Gastroesophageal sphincter (tissue), 3 donors: Measurements from ENCODE around the gene ARHGAP42.

Experiments
- CTCF ChIP-seq, 4 experiments: fragments of 200-600 bp in 2 of 4; fragments of 450-650 bp in 2 of 4; sonication (generic) in 1 of 4; IDR thresholded peaks; one replicate each; pipeline ENCODE4 v1.5.1; 2017 to 2019; ENCODE audit warnings: antibody characterized with exemption in 4 of 4, mild to moderate bottlenecking in 2 of 4, moderate library complexity in 2 of 4
- EP300 ChIP-seq: sonication (generic); formaldehyde crosslinking; IDR thresholded peaks from one replicate; pipeline ENCODE4 v1.6.1; 2017; ENCODE audit warnings: antibody characterized with exemption, mild to moderate bottlenecking
- POLR2A ChIP-seq, 2 donors: fragments of 450-650 bp; IDR thresholded peaks; one replicate each; pipeline ENCODE4 v1.6.1; 2017; ENCODE audit warnings: antibody characterized with exemption in 2 of 2, mild to moderate bottlenecking in 2 of 2, moderate library complexity in 1 of 2
- POLR2AphosphoS5 ChIP-seq: sonication (generic); formaldehyde crosslinking; IDR thresholded peaks from one replicate; pipeline ENCODE4 v1.6.1; 2017; ENCODE audit warnings: antibody characterized with exemption

GRCh38 chr11:100936781-100937180, 249.7 kb downstream of the ARHGAP42 start:
- TF ChIP-seq CTCF (IDR thresholded peaks at IDR 0.05) (no peak), POLR2A (IDR thresholded peaks at IDR 0.05) (no peak), EP300 (no peak), POLR2AphosphoS5 (no peak)
